Skeletal muscle satellite cell (primary cell): ENCODE measurements around the gene TGFBR2.

Experiments
- H3K27me3 ChIP-seq: 2 replicates; pipeline ENCODE4 v1.7.0; 2013; ENCODE audit warnings: low read length; ENCODE audit not compliant: control insufficient read depth, insufficient read depth
- H3K36me3 ChIP-seq: 2 replicates; pipeline ENCODE4 v1.7.0; 2013; ENCODE audit warnings: mild to moderate bottlenecking, control low read depth, low read length; ENCODE audit not compliant: insufficient read depth
- H3K4me1 ChIP-seq: 2 replicates; pipeline ENCODE4 v1.7.0; 2013; ENCODE audit warnings: low read length; ENCODE audit not compliant: control insufficient read depth, insufficient read depth
- H3K4me2 ChIP-seq: 2 replicates; pipeline ENCODE4 v1.7.0; 2013; ENCODE audit warnings: mild to moderate bottlenecking, low read length
- H3K4me3 ChIP-seq: 2 replicates; pipeline ENCODE4 v1.7.0; 2013; ENCODE audit warnings: low read length
- H3K9ac ChIP-seq: 2 replicates; pipeline ENCODE4 v1.7.0; 2013; ENCODE audit warnings: mild to moderate bottlenecking, low read depth, low read length, moderate library complexity
- H3K9me3 ChIP-seq: replicated peaks from 2 replicates; pipeline ENCODE4 v1.7.0; 2013; ENCODE audit warnings: mild to moderate bottlenecking, control low read depth, low read length

The TGFBR2 gene

DNA sequence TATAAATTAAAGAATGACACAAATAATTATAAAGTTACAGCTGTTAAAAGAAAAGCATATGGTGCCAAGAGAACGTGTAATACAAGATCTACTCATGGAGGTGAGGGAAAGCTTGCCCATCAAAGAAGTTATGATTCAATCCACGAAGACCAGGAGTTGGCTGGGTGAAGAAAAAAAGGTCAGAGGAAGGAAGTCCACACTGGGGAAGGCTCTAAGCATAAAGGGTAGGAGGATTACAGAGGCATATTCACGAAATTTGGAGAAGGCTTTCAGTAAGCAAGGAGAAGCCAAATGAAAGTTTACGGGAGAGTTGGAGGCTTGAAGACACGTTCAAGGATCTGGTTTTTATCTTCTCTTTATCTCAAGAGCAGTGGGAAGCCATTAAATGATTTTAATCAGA is 1.8 kb upstream of the TGFBR2 start:
- Histone ChIP-seq H3K4me1 (peaks cover 12% of the 10 kb centered on the region), H3K36me3 (no peaks in the 10 kb centered on the region), H3K4me3 (no peak overlapping the region), H3K27me3 (no peaks in the 10 kb centered on the region), H3K9me3 (no peaks in the 10 kb centered on the region), H3K4me2 (no peak overlapping the region), H3K9ac (no peak overlapping the region)

DNA sequence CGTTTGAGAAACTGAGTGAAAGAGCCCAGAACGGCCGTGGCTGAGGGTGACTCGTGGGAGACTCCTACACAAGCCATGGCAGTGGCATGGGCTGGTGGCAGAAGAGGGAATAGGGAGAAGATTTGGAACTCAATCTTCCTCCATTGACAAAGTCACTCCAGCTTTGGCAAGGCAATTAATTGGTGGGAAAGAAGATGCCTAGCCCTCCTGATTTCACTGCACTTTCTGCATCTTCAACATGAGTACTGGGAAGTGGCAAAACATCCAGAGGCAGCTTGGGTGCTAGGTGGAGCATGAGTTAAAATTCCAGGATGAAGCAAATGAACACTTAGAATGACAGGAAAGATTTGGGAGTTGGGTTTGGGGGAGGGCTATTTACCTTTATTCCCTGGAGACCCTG is 1.4 kb upstream of the TGFBR2 start:
- Histone ChIP-seq H3K27me3 (no peaks in the 10 kb centered on the region), H3K9me3 (no peaks in the 10 kb centered on the region), H3K4me1 (peaks cover 16% of the 10 kb centered on the region), H3K36me3 (no peaks in the 10 kb centered on the region), H3K4me3 (no peak overlapping the region), H3K9ac (no peak overlapping the region), H3K4me2 (no peak overlapping the region)

DNA sequence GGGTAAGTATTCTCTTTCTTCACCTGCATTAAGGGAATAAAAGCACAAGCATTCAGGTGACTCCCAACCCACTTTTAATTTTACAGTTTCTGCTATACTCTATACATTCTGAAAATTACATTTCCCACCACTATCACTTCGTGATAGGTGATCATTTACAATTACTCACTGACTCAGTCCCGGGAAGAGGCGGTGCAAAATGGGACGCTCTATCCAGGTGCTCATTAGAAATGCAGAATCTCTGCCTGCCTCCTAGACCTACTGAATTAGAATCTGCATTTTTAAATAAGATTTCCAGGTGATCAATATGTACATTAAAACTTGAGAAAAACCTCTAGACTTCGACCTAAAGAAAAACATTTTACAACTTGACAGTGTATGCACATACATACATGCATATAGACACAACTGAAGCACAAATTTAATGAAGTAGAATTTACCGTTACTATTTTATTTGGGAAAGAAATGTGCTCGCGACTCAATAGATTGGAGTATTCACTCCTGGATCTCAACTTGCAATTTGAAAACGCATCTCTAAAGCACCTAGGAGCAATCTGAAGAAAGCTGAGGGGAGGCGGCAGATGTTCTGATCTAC is 598 bp upstream of the TGFBR2 start:
- Histone ChIP-seq H3K9ac (peak overlapping the region; percentile 64), H3K9me3 (no peaks in the 10 kb centered on the region), H3K4me1 (peaks cover 24% of the 10 kb centered on the region), H3K27me3 (no peaks in the 10 kb centered on the region), H3K4me3 (peak overlapping the region; percentile 96), H3K36me3 (no peaks in the 10 kb centered on the region), H3K4me2 (peak overlapping the region; percentile 80)

DNA sequence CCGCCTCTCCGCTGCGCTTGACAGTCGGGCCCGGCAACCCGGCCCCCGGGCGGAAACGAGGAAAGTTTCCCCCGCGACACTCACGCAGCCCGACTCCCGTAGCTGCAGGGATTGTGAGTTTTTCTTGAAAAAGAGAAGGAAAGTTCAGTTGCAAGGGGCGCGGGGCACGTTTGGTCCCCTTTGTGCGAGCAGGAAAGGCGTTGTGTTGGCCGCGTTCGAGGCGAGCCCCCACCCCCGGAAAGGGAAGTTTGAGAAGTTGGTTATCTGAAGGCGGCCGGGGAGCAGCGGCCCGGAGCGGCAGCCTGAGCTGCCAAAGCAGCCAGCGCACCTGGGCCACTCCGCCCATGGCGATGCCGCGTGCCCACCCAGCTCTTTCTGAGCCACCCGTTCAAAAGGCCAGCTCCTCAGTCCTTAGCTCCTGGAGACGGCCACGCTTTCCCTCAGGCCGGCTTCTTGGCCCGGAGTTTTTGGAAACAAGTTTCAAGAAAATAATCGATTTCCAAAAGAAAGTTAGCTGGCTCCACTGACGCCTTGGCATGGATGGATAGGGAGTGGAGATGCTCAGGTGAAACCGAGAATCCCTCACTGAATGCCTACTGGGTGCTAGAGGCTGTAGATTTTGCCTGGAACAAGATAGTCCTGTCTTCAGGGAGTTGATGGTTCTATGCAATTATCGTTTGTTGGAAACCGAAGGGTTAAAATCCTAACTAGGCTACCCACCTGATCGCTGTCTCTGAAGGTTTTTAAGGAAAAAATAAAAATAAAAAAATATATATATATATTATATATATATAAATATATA is 832 bp downstream of the TGFBR2 start:
- peak overlapping the region; percentile 100 for H3K9ac ChIP-seq
- no peaks in the 10 kb centered on the region for H3K9me3 ChIP-seq
- peak overlapping the region; percentile 80 for H3K4me2 ChIP-seq
- H3K4me3 ChIP-seq: peak overlapping the region; percentile 96
- no peaks in the 10 kb centered on the region for H3K27me3 ChIP-seq
- peaks cover 38% of the 10 kb centered on the region for H3K4me1 ChIP-seq
- H3K36me3 ChIP-seq: no peaks in the 10 kb centered on the region

DNA sequence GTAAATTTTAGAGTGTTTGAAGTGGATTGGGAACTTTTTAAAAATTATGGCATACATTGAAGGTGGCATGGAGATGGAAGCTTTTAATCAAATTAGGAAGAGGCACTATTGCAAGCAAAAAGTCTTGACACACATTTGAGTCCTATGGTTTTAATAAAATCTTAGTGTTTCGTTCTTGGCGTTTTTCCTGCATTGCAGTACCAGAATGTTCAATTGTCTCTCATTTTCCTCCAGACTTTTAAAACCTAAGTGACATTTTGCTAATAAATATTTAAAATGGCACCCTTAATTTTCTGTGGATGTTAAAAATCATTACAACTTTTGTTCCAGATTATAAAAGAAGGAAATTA is 2.2 kb downstream of the TGFBR2 start:
- H3K9ac ChIP-seq: peak overlapping the region; percentile 42
- H3K4me2 ChIP-seq: peak overlapping the region; percentile 79
- H3K4me1 ChIP-seq: peaks cover 50% of the 10 kb centered on the region
- H3K9me3 ChIP-seq: no peaks in the 10 kb centered on the region
- H3K36me3 ChIP-seq: no peaks in the 10 kb centered on the region
- peak overlapping the region; percentile 96 for H3K4me3 ChIP-seq
- no peaks in the 10 kb centered on the region for H3K27me3 ChIP-seq

DNA sequence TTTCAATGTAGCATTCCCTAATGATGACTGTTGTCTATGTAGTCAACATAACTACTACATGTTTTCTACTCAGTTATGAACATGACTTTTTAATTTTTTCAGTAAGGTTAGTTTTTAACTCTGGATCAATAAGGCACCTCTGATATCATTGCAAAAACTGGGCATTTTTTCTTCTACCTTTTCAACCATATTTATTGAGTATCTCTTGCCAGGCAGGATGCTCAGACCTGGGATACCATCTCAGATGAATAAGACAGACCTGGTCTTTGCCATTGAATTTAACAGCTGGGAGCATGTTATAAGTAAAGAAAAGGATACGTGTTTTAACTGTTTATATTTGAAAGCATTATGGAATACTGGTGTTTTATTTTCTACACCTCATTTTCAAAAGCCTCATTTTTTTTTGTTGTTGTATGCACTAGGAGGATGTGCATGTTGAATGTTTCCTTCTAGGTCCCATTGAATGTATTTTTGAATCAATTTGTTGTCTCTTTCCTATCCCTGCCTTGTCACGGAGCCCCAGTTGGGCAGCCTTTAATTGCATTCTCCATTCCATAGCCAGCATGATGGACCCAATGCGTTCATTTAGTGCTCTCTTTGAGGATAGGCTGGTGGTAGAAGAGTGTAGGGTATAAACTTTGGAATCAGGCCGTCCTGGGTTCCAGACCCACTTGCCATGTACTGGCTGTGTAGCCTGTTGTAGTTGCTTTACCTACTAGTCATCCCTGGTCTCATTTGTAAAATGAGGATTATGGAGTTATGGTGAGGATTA is 3.7 kb downstream of the TGFBR2 start:
- peaks cover 62% of the 10 kb centered on the region for H3K4me1 ChIP-seq
- no peaks in the 10 kb centered on the region for H3K27me3 ChIP-seq
- no peaks in the 10 kb centered on the region for H3K9me3 ChIP-seq
- H3K4me3 ChIP-seq: peak overlapping the region; percentile 96
- H3K9ac ChIP-seq: no peak overlapping the region
- H3K36me3 ChIP-seq: no peaks in the 10 kb centered on the region
- H3K4me2 ChIP-seq: peak overlapping the region; percentile 79

DNA sequence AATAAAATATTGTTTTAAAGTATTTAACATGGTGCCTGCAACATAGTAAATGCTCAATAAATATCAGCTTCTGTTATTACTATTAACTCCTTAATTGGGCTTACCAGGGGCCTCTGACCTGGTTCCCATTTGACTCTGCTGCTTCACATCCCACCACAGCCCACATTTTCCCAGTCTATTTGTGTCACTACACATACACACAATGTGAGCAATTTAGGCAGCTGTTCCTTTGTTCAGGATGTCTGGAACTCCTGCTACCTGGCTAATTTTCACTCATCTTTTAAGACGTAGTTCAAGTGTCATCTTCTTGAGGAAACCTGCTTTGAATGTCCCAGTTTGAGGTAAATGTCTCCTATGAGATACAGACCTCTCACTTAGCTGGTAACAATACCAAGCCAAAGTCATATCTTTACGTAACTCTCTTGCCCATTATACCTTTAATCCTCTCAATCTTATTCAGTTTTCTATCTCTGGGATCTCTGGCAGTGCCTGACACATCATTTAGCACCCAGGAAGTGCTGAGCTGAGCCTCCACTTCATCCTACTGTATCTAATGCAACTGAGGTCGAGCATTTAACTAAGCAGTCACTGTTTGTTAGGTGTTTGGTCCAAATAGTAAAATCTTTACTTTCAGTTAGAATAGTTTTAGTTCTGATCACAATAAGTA is 4.4 kb downstream of the TGFBR2 start:
- no peak overlapping the region for H3K9ac ChIP-seq
- peak overlapping the region; percentile 79 for H3K4me2 ChIP-seq
- no peaks in the 10 kb centered on the region for H3K9me3 ChIP-seq
- H3K36me3 ChIP-seq: no peaks in the 10 kb centered on the region
- H3K4me1 ChIP-seq: peaks cover 65% of the 10 kb centered on the region
- H3K4me3 ChIP-seq: peak overlapping the region; percentile 96
- H3K27me3 ChIP-seq: no peaks in the 10 kb centered on the region

DNA sequence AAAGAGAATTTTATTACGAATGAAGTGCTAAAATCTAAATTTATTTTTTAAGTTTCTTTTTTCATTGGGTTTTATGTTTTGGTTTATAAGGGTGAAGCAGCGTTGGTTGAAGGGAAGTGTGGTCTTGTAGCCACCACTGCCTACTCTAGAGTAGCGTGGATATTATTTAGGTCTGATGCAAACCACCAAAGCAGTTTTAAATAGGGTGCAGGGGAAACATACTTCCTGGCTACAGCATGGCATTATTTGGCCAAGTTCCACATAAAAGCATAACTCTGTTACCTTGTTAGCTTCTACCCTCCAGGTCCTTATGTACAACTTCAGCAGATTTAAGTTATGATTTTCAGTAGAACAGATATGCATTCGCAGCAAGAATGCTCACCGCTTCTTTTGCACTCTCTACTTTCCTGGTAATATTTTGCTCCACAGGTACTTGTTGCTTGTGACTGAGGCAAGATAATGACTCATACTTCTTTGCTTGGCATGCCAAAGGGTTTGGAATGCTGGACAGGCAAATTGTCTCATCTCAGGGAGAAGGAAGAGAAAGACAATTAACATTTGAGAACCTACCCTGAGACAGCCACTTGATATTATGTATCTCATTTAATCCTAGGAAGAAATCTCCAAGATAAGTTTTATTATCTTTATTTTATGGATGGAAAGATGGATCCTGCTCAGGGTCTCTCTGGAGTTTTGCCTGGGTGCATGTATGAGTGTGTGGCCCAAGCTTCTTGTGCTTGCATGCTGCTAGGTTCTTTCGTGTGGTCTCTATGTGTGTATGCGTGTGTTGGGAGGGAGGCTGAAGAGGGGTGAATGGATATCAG is 5.4 kb downstream of the TGFBR2 start:
- Histone ChIP-seq H3K4me3 (peak overlapping the region; percentile 22), H3K4me1 (peaks cover 72% of the 10 kb centered on the region), H3K36me3 (no peaks in the 10 kb centered on the region), H3K4me2 (peak overlapping the region; percentile 79), H3K9me3 (no peaks in the 10 kb centered on the region), H3K9ac (no peak overlapping the region), H3K27me3 (no peaks in the 10 kb centered on the region)

DNA sequence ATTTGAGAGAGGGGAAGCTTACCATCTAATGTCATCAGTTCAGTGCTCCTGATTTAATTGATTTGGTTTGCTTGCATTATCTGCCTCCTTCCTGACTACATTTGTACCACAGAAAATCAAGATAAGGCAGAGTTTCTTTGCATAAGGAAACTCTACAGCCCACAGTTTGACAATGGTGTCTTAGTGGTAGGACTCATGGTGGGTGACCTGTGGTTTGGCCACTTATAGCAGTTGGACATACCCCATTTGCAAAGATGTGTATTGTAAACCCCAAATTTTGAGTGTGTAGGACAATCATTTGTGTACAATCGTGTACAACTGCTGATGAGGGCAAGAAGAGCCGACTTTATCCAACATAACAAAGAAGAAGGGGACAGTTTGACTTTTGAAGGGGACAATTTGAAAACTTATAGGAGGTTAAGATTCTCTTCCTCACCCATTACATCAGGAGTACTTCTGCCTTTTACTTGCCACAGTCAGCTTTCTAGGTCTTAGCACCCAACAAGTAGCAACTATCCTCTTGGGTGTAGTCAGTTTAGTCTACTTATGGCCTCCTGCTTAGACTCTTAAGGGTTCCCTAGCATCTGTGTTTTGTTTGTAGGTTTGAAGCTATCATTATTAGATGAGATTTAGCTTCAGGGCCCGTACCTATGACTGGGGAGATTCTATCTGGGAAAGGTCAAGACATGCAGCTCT is 6.2 kb downstream of the TGFBR2 start:
- no peaks in the 10 kb centered on the region for H3K27me3 ChIP-seq
- peak overlapping the region; percentile 22 for H3K4me3 ChIP-seq
- peaks cover under 1% of the 10 kb centered on the region for H3K36me3 ChIP-seq
- no peaks in the 10 kb centered on the region for H3K9me3 ChIP-seq
- H3K9ac ChIP-seq: no peak overlapping the region
- peak overlapping the region; percentile 79 for H3K4me2 ChIP-seq
- peaks cover 79% of the 10 kb centered on the region for H3K4me1 ChIP-seq

DNA sequence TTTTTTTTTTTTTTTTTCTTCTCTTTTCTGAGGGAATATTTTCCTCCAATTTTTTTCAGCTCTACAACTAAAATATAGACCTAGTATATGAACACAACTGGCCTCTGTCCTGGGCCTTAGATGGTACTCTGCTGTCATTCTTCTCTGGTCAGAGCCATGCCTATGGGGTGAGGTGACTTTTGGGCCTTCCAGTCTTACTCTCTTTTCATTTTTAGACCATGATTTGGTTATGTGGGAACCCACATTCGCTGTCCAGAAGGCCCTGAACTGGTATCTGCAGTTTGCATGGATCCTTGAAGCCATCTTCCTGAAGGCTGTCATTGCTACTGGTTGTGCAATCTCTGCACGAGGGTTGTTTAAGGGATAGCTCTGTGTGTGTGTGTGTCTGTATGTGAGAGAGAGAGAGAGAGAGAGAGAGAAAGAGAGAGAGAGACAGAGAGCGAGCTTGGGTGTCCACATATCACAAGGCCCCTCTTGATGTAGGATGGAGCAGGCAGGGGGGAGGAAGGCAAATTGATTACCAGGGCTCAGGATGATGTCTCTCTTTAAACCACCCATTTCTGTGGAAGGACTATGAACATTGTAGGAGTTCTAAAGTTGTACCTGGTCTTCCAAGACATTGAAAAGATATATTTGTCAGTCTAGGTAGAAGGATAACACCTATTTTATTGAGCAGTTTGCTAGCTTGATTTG is 6.9 kb downstream of the TGFBR2 start:
- H3K27me3 ChIP-seq: no peaks in the 10 kb centered on the region
- H3K9ac ChIP-seq: no peak overlapping the region
- peak overlapping the region; percentile 32 for H3K4me2 ChIP-seq
- H3K4me3 ChIP-seq: no peak overlapping the region
- H3K36me3 ChIP-seq: peaks cover 5% of the 10 kb centered on the region
- H3K4me1 ChIP-seq: peaks cover 80% of the 10 kb centered on the region
- no peaks in the 10 kb centered on the region for H3K9me3 ChIP-seq
